ENCODE results near the gene NUMBL.
A peak's percentile ranks its signal among the peaks of the same experiment; 100 is the strongest.
"Not testable (repeated sequence)": the region's sequence is repeated elsewhere in the genome, so short reads cannot be mapped to it uniquely, and the experiment has no call there.

The NUMBL gene

GRCh38 chr19:40655684-40656083 is 34.8 kb downstream of the NUMBL start:
- not testable (repeated sequence) for H3K36me3 ChIP-seq (ENCODE audit: control insufficient read depth in 1 of 2, insufficient read depth in 2 of 2, low read length in 2 of 2); H3K9ac ChIP-seq (ENCODE audit: low read depth in 1 of 2, low read length in 2 of 2); H3K4me3 ChIP-seq (ENCODE audit: low read depth in 1 of 2, low read length in 2 of 2); H3K4me1 ChIP-seq (ENCODE audit: control insufficient read depth in 1 of 2, insufficient read depth in 2 of 2, low read length in 2 of 2); H3K27ac ChIP-seq (ENCODE audit: low read depth, low read length); H3K9me3 ChIP-seq (ENCODE audit: control insufficient read depth in 1 of 2, low read length in 2 of 2); H3K27me3 ChIP-seq (ENCODE audit: control insufficient read depth in 1 of 2, insufficient read depth in 2 of 2, low read length in 2 of 2)

DNA sequence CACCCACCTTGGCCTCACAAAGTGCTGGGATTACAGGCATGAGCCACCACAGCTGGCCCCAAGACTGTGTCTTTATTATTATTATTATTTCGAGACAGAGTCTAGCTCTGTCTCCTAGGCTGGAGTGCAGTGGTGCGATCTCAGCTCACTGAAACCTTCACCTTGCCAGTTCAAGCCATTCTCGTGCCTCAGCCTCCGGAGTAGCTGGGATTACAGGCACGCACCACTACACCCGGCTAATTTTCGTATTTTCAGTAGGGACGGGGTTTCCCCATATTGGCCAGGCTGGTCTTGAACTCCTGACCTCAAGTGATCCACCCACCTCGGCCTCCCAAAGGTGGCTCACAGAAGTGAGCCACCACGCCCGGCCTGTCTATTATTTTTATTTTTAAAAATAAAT is 38.1 kb downstream of the NUMBL start:
- H3K9me3 ChIP-seq (ENCODE audit: control insufficient read depth in 1 of 2, low read length in 2 of 2); H3K27me3 ChIP-seq (ENCODE audit: control insufficient read depth in 1 of 2, insufficient read depth in 2 of 2, low read length in 2 of 2); H3K9ac ChIP-seq (ENCODE audit: low read depth in 1 of 2, low read length in 2 of 2); H3K4me3 ChIP-seq (ENCODE audit: low read depth in 1 of 2, low read length in 2 of 2); H3K4me1 ChIP-seq (ENCODE audit: control insufficient read depth in 1 of 2, insufficient read depth in 2 of 2, low read length in 2 of 2); H3K36me3 ChIP-seq (ENCODE audit: control insufficient read depth in 1 of 2, insufficient read depth in 2 of 2, low read length in 2 of 2); H3K27ac ChIP-seq (ENCODE audit: low read depth, low read length): not testable (repeated sequence)

DNA sequence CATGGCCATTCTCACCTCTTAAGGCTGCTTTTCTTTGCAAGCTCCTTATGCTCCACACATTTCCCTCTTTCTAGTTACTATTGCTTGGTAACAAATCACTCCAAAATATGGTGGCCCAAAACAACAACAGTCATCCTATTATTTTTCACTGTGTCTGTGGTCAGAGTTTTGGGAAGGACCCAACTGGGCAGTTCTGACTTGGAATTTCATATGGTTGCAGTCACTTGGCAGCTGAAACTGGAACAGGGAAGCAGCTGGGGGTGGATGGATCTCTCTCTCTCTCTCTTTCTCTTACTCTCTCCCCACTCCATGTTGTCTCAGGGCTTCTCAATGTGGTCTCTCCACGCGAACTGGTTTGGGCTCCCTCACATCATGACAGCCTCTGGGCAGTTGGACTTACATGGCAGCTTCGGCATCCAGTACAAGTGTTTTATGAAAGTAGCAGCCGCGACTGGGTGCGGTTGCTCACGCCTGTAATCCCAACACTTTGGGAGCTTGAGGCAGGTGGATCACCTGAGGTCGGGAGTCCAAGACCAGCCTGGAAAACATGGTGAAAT is 39.6 kb downstream of the NUMBL start:
- H3K27ac ChIP-seq (ENCODE audit: low read depth, low read length): no peak overlapping the region
- H3K4me3 ChIP-seq (ENCODE audit: low read depth in 1 of 2, low read length in 2 of 2): no peak overlapping the region

GRCh38 chr19:40649903-40650675 is 40.4 kb downstream of the NUMBL start:
- H3K9me3 ChIP-seq (ENCODE audit: control insufficient read depth in 1 of 2, low read length in 2 of 2); H3K36me3 ChIP-seq (ENCODE audit: control insufficient read depth in 1 of 2, insufficient read depth in 2 of 2, low read length in 2 of 2); H3K4me1 ChIP-seq (ENCODE audit: control insufficient read depth in 1 of 2, insufficient read depth in 2 of 2, low read length in 2 of 2); H3K27me3 ChIP-seq (ENCODE audit: control insufficient read depth in 1 of 2, insufficient read depth in 2 of 2, low read length in 2 of 2); H3K9ac ChIP-seq (ENCODE audit: low read depth in 1 of 2, low read length in 2 of 2); H3K27ac ChIP-seq (ENCODE audit: low read depth, low read length); H3K4me3 ChIP-seq (ENCODE audit: low read depth in 1 of 2, low read length in 2 of 2): not testable (repeated sequence)

More for the DNA sequence above, 39.6 kb downstream of the NUMBL start:
- no peak overlapping the region for H3K9ac ChIP-seq (ENCODE audit: low read depth in 1 of 2, low read length in 2 of 2)
- no peaks in the 10 kb centered on the region for H3K27me3 ChIP-seq (ENCODE audit: control insufficient read depth in 1 of 2, insufficient read depth in 2 of 2, low read length in 2 of 2)
- H3K9me3 ChIP-seq (ENCODE audit: control insufficient read depth in 1 of 2, low read length in 2 of 2): no peaks in the 10 kb centered on the region
- H3K4me1 ChIP-seq (ENCODE audit: control insufficient read depth in 1 of 2, insufficient read depth in 2 of 2, low read length in 2 of 2): peaks cover 0 to 3% of the 10 kb centered on the region in 2 donors
- no peaks in the 10 kb centered on the region for H3K36me3 ChIP-seq (ENCODE audit: control insufficient read depth in 1 of 2, insufficient read depth in 2 of 2, low read length in 2 of 2)

- Histone ChIP-seq H3K27me3 (ENCODE audit: control insufficient read depth in 1 of 2, insufficient read depth in 2 of 2, low read length in 2 of 2) (no peaks in the 10 kb centered on the region), H3K9ac (ENCODE audit: low read depth in 1 of 2, low read length in 2 of 2) (no peak overlapping the region), H3K36me3 (ENCODE audit: control insufficient read depth in 1 of 2, insufficient read depth in 2 of 2, low read length in 2 of 2) (no peaks in the 10 kb centered on the region), H3K4me1 (ENCODE audit: control insufficient read depth in 1 of 2, insufficient read depth in 2 of 2, low read length in 2 of 2) (peaks cover 0 to 3% of the 10 kb centered on the region in 2 donors), H3K9me3 (ENCODE audit: control insufficient read depth in 1 of 2, low read length in 2 of 2) (no peaks in the 10 kb centered on the region), H3K27ac (ENCODE audit: low read depth, low read length) (peak overlapping the region; percentile 13), H3K4me3 (ENCODE audit: low read depth in 1 of 2, low read length in 2 of 2) (peak overlapping the region in 1 of 2 donors; percentile 1)
Observed at GRCh38 chr19:40646743-40647254, 43.7 kb downstream of the NUMBL start.

- Histone ChIP-seq H3K9ac (ENCODE audit: low read depth in 1 of 2, low read length in 2 of 2) (no peak overlapping the region), H3K9me3 (ENCODE audit: control insufficient read depth in 1 of 2, low read length in 2 of 2) (no peaks in the 10 kb centered on the region), H3K27ac (ENCODE audit: low read depth, low read length) (no peak overlapping the region), H3K4me3 (ENCODE audit: low read depth in 1 of 2, low read length in 2 of 2) (no peak overlapping the region), H3K4me1 (ENCODE audit: control insufficient read depth in 1 of 2, insufficient read depth in 2 of 2, low read length in 2 of 2) (peaks cover 0 to 7% of the 10 kb centered on the region in 2 donors), H3K36me3 (ENCODE audit: control insufficient read depth in 1 of 2, insufficient read depth in 2 of 2, low read length in 2 of 2) (no peaks in the 10 kb centered on the region), H3K27me3 (ENCODE audit: control insufficient read depth in 1 of 2, insufficient read depth in 2 of 2, low read length in 2 of 2) (no peaks in the 10 kb centered on the region)
Observed at GRCh38 chr19:40642757-40643305, 47.6 kb downstream of the NUMBL start.

DNA sequence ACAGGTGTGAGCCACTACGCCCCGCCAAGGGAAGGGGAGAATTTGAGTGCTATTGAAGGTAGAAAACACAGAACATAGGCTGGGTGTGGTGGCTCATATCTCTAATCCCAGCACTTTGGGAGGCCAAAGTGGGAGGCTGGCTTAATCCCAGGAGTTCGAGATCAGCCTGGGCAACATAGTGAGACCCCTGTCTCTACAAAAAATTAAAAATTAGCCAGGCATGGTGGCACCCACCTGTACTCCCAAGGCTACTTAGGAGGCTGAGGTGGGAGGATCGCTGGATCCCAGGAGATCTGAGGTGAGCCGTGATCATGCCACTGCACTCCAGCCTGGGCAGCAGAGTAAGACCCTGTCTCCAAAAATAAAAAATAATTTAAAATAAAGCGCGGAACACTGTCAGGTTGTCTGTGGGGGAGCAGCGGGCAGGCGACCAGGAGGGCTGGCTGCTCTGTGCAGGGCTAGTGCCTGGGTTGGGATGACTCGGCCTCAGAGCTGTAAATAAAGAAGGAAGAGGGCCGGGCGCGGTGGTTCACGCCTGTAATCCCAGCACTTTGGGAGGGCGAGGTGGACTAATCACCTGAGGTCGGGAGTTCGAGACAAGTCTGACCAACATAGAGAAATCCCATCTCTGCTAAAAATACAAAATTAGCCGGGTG is 48.3 kb downstream of the NUMBL start:
- Histone ChIP-seq H3K9ac (ENCODE audit: low read depth in 1 of 2, low read length in 2 of 2) (no peak overlapping the region), H3K4me3 (ENCODE audit: low read depth in 1 of 2, low read length in 2 of 2) (no peak overlapping the region), H3K27me3 (ENCODE audit: control insufficient read depth in 1 of 2, insufficient read depth in 2 of 2, low read length in 2 of 2) (no peaks in the 10 kb centered on the region), H3K27ac (ENCODE audit: low read depth, low read length) (no peak overlapping the region), H3K36me3 (ENCODE audit: control insufficient read depth in 1 of 2, insufficient read depth in 2 of 2, low read length in 2 of 2) (no peaks in the 10 kb centered on the region), H3K4me1 (ENCODE audit: control insufficient read depth in 1 of 2, insufficient read depth in 2 of 2, low read length in 2 of 2) (peaks cover 0 to 7% of the 10 kb centered on the region in 2 donors), H3K9me3 (ENCODE audit: control insufficient read depth in 1 of 2, low read length in 2 of 2) (no peaks in the 10 kb centered on the region)

GRCh38 chr19:40641281-40641680 is 49.2 kb downstream of the NUMBL start:
- no peak overlapping the region for H3K27ac ChIP-seq (ENCODE audit: low read depth, low read length)
- peaks cover 0 to 3% of the 10 kb centered on the region in 2 donors for H3K4me1 ChIP-seq (ENCODE audit: control insufficient read depth in 1 of 2, insufficient read depth in 2 of 2, low read length in 2 of 2)
- no peak overlapping the region for H3K9ac ChIP-seq (ENCODE audit: low read depth in 1 of 2, low read length in 2 of 2)
- H3K27me3 ChIP-seq (ENCODE audit: control insufficient read depth in 1 of 2, insufficient read depth in 2 of 2, low read length in 2 of 2): no peaks in the 10 kb centered on the region
- H3K36me3 ChIP-seq (ENCODE audit: control insufficient read depth in 1 of 2, insufficient read depth in 2 of 2, low read length in 2 of 2): no peaks in the 10 kb centered on the region
- H3K9me3 ChIP-seq (ENCODE audit: control insufficient read depth in 1 of 2, low read length in 2 of 2): no peaks in the 10 kb centered on the region
- H3K4me3 ChIP-seq (ENCODE audit: low read depth in 1 of 2, low read length in 2 of 2): no peak overlapping the region

GRCh38 chr19:40640744-40641143 is 49.7 kb downstream of the NUMBL start:
- no peaks in the 10 kb centered on the region for H3K27me3 ChIP-seq (ENCODE audit: control insufficient read depth in 1 of 2, insufficient read depth in 2 of 2, low read length in 2 of 2)
- H3K9me3 ChIP-seq (ENCODE audit: control insufficient read depth in 1 of 2, low read length in 2 of 2): no peaks in the 10 kb centered on the region
- no peak overlapping the region for H3K9ac ChIP-seq (ENCODE audit: low read depth in 1 of 2, low read length in 2 of 2)
- H3K36me3 ChIP-seq (ENCODE audit: control insufficient read depth in 1 of 2, insufficient read depth in 2 of 2, low read length in 2 of 2): no peaks in the 10 kb centered on the region
- no peak overlapping the region for H3K4me3 ChIP-seq (ENCODE audit: low read depth in 1 of 2, low read length in 2 of 2)
- H3K4me1 ChIP-seq (ENCODE audit: control insufficient read depth in 1 of 2, insufficient read depth in 2 of 2, low read length in 2 of 2): peaks cover 0 to 3% of the 10 kb centered on the region in 2 donors
- H3K27ac ChIP-seq (ENCODE audit: low read depth, low read length): no peak overlapping the region

- Histone ChIP-seq H3K27me3 (ENCODE audit: control insufficient read depth in 1 of 2, insufficient read depth in 2 of 2, low read length in 2 of 2) (no peaks in the 10 kb centered on the region), H3K9ac (ENCODE audit: low read depth in 1 of 2, low read length in 2 of 2) (no peak overlapping the region), H3K36me3 (ENCODE audit: control insufficient read depth in 1 of 2, insufficient read depth in 2 of 2, low read length in 2 of 2) (no peaks in the 10 kb centered on the region), H3K27ac (ENCODE audit: low read depth, low read length) (no peak overlapping the region), H3K4me1 (ENCODE audit: control insufficient read depth in 1 of 2, insufficient read depth in 2 of 2, low read length in 2 of 2) (peaks cover 0 to 3% of the 10 kb centered on the region in 2 donors), H3K4me3 (ENCODE audit: low read depth in 1 of 2, low read length in 2 of 2) (no peak overlapping the region), H3K9me3 (ENCODE audit: control insufficient read depth in 1 of 2, low read length in 2 of 2) (no peaks in the 10 kb centered on the region)
Observed at GRCh38 chr19:40639638-40639982, 50.8 kb downstream of the NUMBL start.
